Measurements from ENCODE around the gene TNFAIP8L1. TPM values are rescaled to one million over a fixed set of nuclear protein-coding genes. Genes with fewer than 3 reads are reported as not detected.
"Not testable (repeated sequence)": the region's sequence is repeated elsewhere in the genome, so short reads cannot be mapped to it uniquely, and the experiment has no call there.

The TNFAIP8L1 gene
- 4.4 TPM for total RNA-seq
- long read RNA-seq, transcript TNFAIP8L1-201 (2 exons, 3,814 nt) = major isoform, 5 of 7 reads
- long read RNA-seq, partial matches to known transcripts = 0 of 7 reads
- long read RNA-seq, other reads (novel, unspliced or antisense) = 2 of 7 reads

- ATAC-seq (peak; percentile 96), DNase-seq (ENCODE audit: missing footprints) (peak; percentile 98)
- intact Hi-C loops (cut with DNase I) = no loop called here
Observed at GRCh38 chr19:4638828-4639530, at the start of gene TNFAIP8L1. TNFAIP8L1 (plus strand) TSS chr19:4639516; CDS start chr19:4651870, 12,354 bp downstream.

- peak; percentile 85 for ATAC-seq
- no peak for DNase-seq (ENCODE audit: missing footprints)
- intact Hi-C loops (cut with DNase I) = no loop called here
Observed at GRCh38 chr19:4589579-4590410, 49.5 kb upstream of the TNFAIP8L1 start.

- DNase-seq (ENCODE audit: missing footprints) = no peak
- ATAC-seq = no peak
- intact Hi-C loops (cut with DNase I) = no loop called here
Observed at GRCh38 chr19:4590559-4590958, 48.8 kb upstream of the TNFAIP8L1 start.

- DNase-seq (ENCODE audit: missing footprints) (no peak), ATAC-seq (no peak)
- intact Hi-C loops (cut with DNase I) = no loop called here
Observed at GRCh38 chr19:4591320-4591719, 48.0 kb upstream of the TNFAIP8L1 start.

- DNase-seq (ENCODE audit: missing footprints) (no peak), ATAC-seq (no peak)
- intact Hi-C loops (cut with DNase I) = no loop called here
Observed at GRCh38 chr19:4592445-4592844, 46.9 kb upstream of the TNFAIP8L1 start.

GRCh38 chr19:4593409-4593851, 45.9 kb upstream of the TNFAIP8L1 start:
- ATAC-seq (no peak), DNase-seq (ENCODE audit: missing footprints) (no peak)
- intact Hi-C loops (cut with DNase I) = no loop called here

GRCh38 chr19:4594201-4594600, 45.1 kb upstream of the TNFAIP8L1 start:
- no peak for DNase-seq (ENCODE audit: missing footprints)
- intact Hi-C loops (cut with DNase I) = no loop called here
- ATAC-seq = no peak

GRCh38 chr19:4595158-4595557, 44.2 kb upstream of the TNFAIP8L1 start:
- ATAC-seq; DNase-seq (ENCODE audit: missing footprints); intact Hi-C loops (cut with DNase I): not testable (repeated sequence)

GRCh38 chr19:4596033-4596904, 43.0 kb upstream of the TNFAIP8L1 start:
- intact Hi-C loops (cut with DNase I) = no loop called here
- ATAC-seq (no peak), DNase-seq (ENCODE audit: missing footprints) (no peak)

GRCh38 chr19:4597278-4597974, 41.9 kb upstream of the TNFAIP8L1 start:
- intact Hi-C loops (cut with DNase I) = no loop called here
- no peak for DNase-seq (ENCODE audit: missing footprints)
- no peak for ATAC-seq

- intact Hi-C loops (cut with DNase I) = no loop called here
- ATAC-seq (peak; percentile 54), DNase-seq (ENCODE audit: missing footprints) (no peak)
Observed at GRCh38 chr19:4597975-4598671, 41.2 kb upstream of the TNFAIP8L1 start.

GRCh38 chr19:4598712-4599111, 40.6 kb upstream of the TNFAIP8L1 start:
- ATAC-seq = no peak

GRCh38 chr19:4600082-4600481, 39.2 kb upstream of the TNFAIP8L1 start:
- DNase-seq (ENCODE audit: missing footprints) = no peak
- intact Hi-C loops (cut with DNase I) = no loop called here
- no peak for ATAC-seq

More at GRCh38 chr19:4598712-4599111, 40.6 kb upstream of the TNFAIP8L1 start:
- intact Hi-C loops (cut with DNase I) = no loop called here
- no peak for DNase-seq (ENCODE audit: missing footprints)

GRCh38 chr19:4600893-4601292, 38.4 kb upstream of the TNFAIP8L1 start:
- no peak for DNase-seq (ENCODE audit: missing footprints)
- ATAC-seq = no peak
- intact Hi-C loops (cut with DNase I) = no loop called here

GRCh38 chr19:4602173-4602788, 37.0 kb upstream of the TNFAIP8L1 start:
- DNase-seq (ENCODE audit: missing footprints) (no peak), ATAC-seq (no peak)
- intact Hi-C loops (cut with DNase I) = no loop called here

GRCh38 chr19:4602915-4603314, 36.4 kb upstream of the TNFAIP8L1 start:
- ATAC-seq (no peak), DNase-seq (ENCODE audit: missing footprints) (no peak)
- intact Hi-C loops (cut with DNase I) = no loop called here

- ATAC-seq (no peak), DNase-seq (ENCODE audit: missing footprints) (no peak)
- intact Hi-C loops (cut with DNase I) = no loop called here
Observed at GRCh38 chr19:4604912-4605311, 34.4 kb upstream of the TNFAIP8L1 start.

Measured in Right ventricle myocardium inferior (tissue), 1 donor.